Osteoblast (primary cell): Measurements from ENCODE around the gene KIAA1210. TPM values are rescaled to one million over a fixed set of nuclear protein-coding genes. Genes with fewer than 3 reads are reported as not detected.
"Not testable (repeated sequence)": the region's sequence is repeated elsewhere in the genome, so short reads cannot be mapped to it uniquely, and the experiment has no call there.

Source experiments
- DNase-seq: peaks from one replicate; pipeline ENCODE4 v3.0.0; 2011; ENCODE audit warnings: low spot score, mixed read lengths; ENCODE audit not compliant: insufficient read length; ENCODE audit errors: missing footprints
- H2AFZ ChIP-seq: 2 replicates; pipeline ENCODE4 v1.6.0; 2011; ENCODE audit warnings: mild to moderate bottlenecking, low read length
- H3K27ac ChIP-seq: 2 replicates; pipeline ENCODE4 v1.5.1; 2011; ENCODE audit warnings: mild to moderate bottlenecking, low read depth, low read length, moderate library complexity
- H3K27me3 ChIP-seq: 2 replicates; pipeline ENCODE4 v1.6.0; 2012; ENCODE audit warnings: mild to moderate bottlenecking, control low read depth, inconsistent platforms, low read length, moderate library complexity; ENCODE audit not compliant: insufficient read depth
- H3K36me3 ChIP-seq: 2 replicates; pipeline ENCODE4 v1.5.1; 2011; ENCODE audit warnings: mild to moderate bottlenecking, low read length, control low read depth, moderate library complexity; ENCODE audit not compliant: insufficient read depth
- H3K4me1 ChIP-seq: 2 replicates; pipeline ENCODE4 v1.5.1; 2011; ENCODE audit warnings: mild to moderate bottlenecking, low read length, control low read depth, moderate library complexity; ENCODE audit not compliant: insufficient read depth
- H3K4me2 ChIP-seq: 2 replicates; pipeline ENCODE4 v1.6.0; 2011; ENCODE audit warnings: mild to moderate bottlenecking, low read length; ENCODE audit not compliant: insufficient read depth
- H3K4me3 ChIP-seq: fragments of 200-600 bp; sonication (generic); 3 replicates; pipeline ENCODE4 v1.5.1; 2012; ENCODE audit warnings: mild to moderate bottlenecking, low read length, inconsistent platforms; ENCODE audit not compliant: insufficient read depth
- H3K79me2 ChIP-seq: 2 replicates; pipeline ENCODE4 v1.6.0; 2012; ENCODE audit warnings: mild to moderate bottlenecking, low read length, control low read depth, inconsistent platforms; ENCODE audit not compliant: insufficient read depth
- H3K9me3 ChIP-seq: 2 replicates; pipeline ENCODE4 v1.5.1; 2011; ENCODE audit warnings: low read depth, low read length, control low read depth
- H4K20me1 ChIP-seq: 2 replicates; pipeline ENCODE4 v1.6.0; 2012; ENCODE audit warnings: mild to moderate bottlenecking, low read length, control low read depth; ENCODE audit not compliant: insufficient read depth
- CTCF ChIP-seq: IDR thresholded peaks from 2 replicates; pipeline ENCODE4 v1.5.1; 2011; ENCODE audit warnings: mild to moderate bottlenecking, low read depth, low read length, moderate library complexity; ENCODE audit errors: extremely low read depth
- total RNA-seq: library from RNA; depleted of rRNA; stranded (reverse); fragments of >200 nt; gene quantifications from 2 replicates; pipeline ENCODE4 v1.2.3, GENCODE V29; 2012

KIAA1210 gene
- total RNA-seq, 1 donor: not detected

- no peaks in the 10 kb centered on the region for H3K27me3 ChIP-seq
- H3K36me3 ChIP-seq: no peaks in the 10 kb centered on the region
- DNase-seq: no peak
- no peak overlapping the region for H3K27ac ChIP-seq
- peaks cover 6% of the 10 kb centered on the region for H3K4me1 ChIP-seq
- no peaks in the 10 kb centered on the region for H4K20me1 ChIP-seq
- TF ChIP-seq CTCF: no peak
- H3K4me2 ChIP-seq: no peak overlapping the region
- no peaks in the 10 kb centered on the region for H3K9me3 ChIP-seq
- H3K4me3 ChIP-seq: no peak overlapping the region
- H2AFZ ChIP-seq: no peak overlapping the region
- H3K79me2 ChIP-seq: no peaks in the 10 kb centered on the region
Observed at GRCh38 chrX:119036107-119037029, 91.2 kb downstream of the KIAA1210 start.

- Histone ChIP-seq H4K20me1 (no peaks in the 10 kb centered on the region), H2AFZ (no peak overlapping the region), H3K4me1 (no peaks in the 10 kb centered on the region), H3K9me3 (no peaks in the 10 kb centered on the region), H3K79me2 (no peaks in the 10 kb centered on the region), H3K27me3 (no peaks in the 10 kb centered on the region), H3K36me3 (no peaks in the 10 kb centered on the region), H3K27ac (no peak overlapping the region), H3K4me3 (no peak overlapping the region), H3K4me2 (no peak overlapping the region)
- TF ChIP-seq CTCF: no peak
- no peak for DNase-seq
Observed at GRCh38 chrX:119030990-119031389, 96.6 kb downstream of the KIAA1210 start.

GRCh38 chrX:119029656-119030055 lies 98.0 kb downstream of the KIAA1210 start:
- not testable (repeated sequence) for H3K4me1 ChIP-seq, H2AFZ ChIP-seq, DNase-seq, H3K4me2 ChIP-seq, H3K27ac ChIP-seq, H4K20me1 ChIP-seq, H3K4me3 ChIP-seq, H3K79me2 ChIP-seq, H3K27me3 ChIP-seq, H3K9me3 ChIP-seq, H3K36me3 ChIP-seq

GRCh38 chrX:119028733-119029330 lies 98.8 kb downstream of the KIAA1210 start:
- no peak overlapping the region for H2AFZ ChIP-seq
- H3K4me3 ChIP-seq: no peak overlapping the region
- H3K36me3 ChIP-seq: no peaks in the 10 kb centered on the region
- no peaks in the 10 kb centered on the region for H3K27me3 ChIP-seq
- TF ChIP-seq CTCF: no peak
- H3K79me2 ChIP-seq: no peaks in the 10 kb centered on the region
- H4K20me1 ChIP-seq: no peaks in the 10 kb centered on the region
- H3K27ac ChIP-seq: no peak overlapping the region
- no peak for DNase-seq
- no peaks in the 10 kb centered on the region for H3K9me3 ChIP-seq
- no peak overlapping the region for H3K4me2 ChIP-seq
- H3K4me1 ChIP-seq: no peaks in the 10 kb centered on the region

Other genes with a start within 250 kb of the KIAA1210 start
- gene LONRF3, start 153.2 kb downstream of the KIAA1210 start, total RNA-seq: 0.36 and 0.59 TPM in 2 replicates
- gene CT47C1, start 54.8 kb downstream of the KIAA1210 start, total RNA-seq: not detected in 2 replicates
- gene PGRMC1, start 108.5 kb upstream of the KIAA1210 start, total RNA-seq: 118 and 124 TPM in 2 replicates